Midbrain (tissue), 1 donor: ENCODE data around the gene PCDHGB1.
A peak's percentile ranks its signal among the peaks of the same experiment; 100 is the strongest.
"Not testable (repeated sequence)": the region's sequence is repeated elsewhere in the genome, so short reads cannot be mapped to it uniquely, and the experiment has no call there.

Experiments used
- DNase-seq: peaks from one replicate; lab custom pipeline; 2025; lab: John Stamatoyannopoulos, UW

Gene PCDHGB1

GRCh38 chr5:141349917-141350619, at the start of gene PCDHGB1:
PCDHGB1 (plus strand) TSS chr5:141350099; CDS start chr5:141350261, 162 bp downstream.
- peak; percentile 9 for DNase-seq

GRCh38 chr5:141303756-141304155, 46.1 kb upstream of the PCDHGB1 start, which contains the start of gene SLC25A2:
SLC25A2 (minus strand) TSS chr5:141304049; CDS start chr5:141303865, 184 bp downstream.
- DNase-seq, result no peak

GRCh38 chr5:141306630-141307029, 43.3 kb upstream of the PCDHGB1 start:
- no peak for DNase-seq

- no peak for DNase-seq
Measured at GRCh38 chr5:141313711-141314110, 36.2 kb upstream of the PCDHGB1 start.

GRCh38 chr5:141316963-141317362, 32.9 kb upstream of the PCDHGB1 start:
- not testable (repeated sequence) for DNase-seq

GRCh38 chr5:141319202-141319601, 30.7 kb upstream of the PCDHGB1 start:
- no peak for DNase-seq

- no peak for DNase-seq
Measured at GRCh38 chr5:141319699-141320098, 30.2 kb upstream of the PCDHGB1 start.

- DNase-seq, result peak; percentile 93
Measured at GRCh38 chr5:141320225-141321169, 29.4 kb upstream of the PCDHGB1 start, which contains the start of gene TAF7. TAF7 (minus strand) TSS chr5:141320784; CDS start chr5:141320044, 740 bp downstream.

GRCh38 chr5:141322261-141322660, 27.6 kb upstream of the PCDHGB1 start:
- DNase-seq, result no peak

GRCh38 chr5:141326088-141326854, 23.6 kb upstream of the PCDHGB1 start:
- DNase-seq, result peak; percentile 64

- no peak for DNase-seq
Measured at GRCh38 chr5:141328231-141328630, 21.7 kb upstream of the PCDHGB1 start.

- no peak for DNase-seq
Measured at GRCh38 chr5:141330299-141331080, 19.4 kb upstream of the PCDHGB1 start, which contains the start of gene PCDHGA1. PCDHGA1 (plus strand) TSS chr5:141330514.

- DNase-seq, result not testable (repeated sequence)
Measured at GRCh38 chr5:141332571-141332970, 17.3 kb upstream of the PCDHGB1 start.

- DNase-seq, result no peak
Measured at GRCh38 chr5:141338538-141339306, 11.2 kb upstream of the PCDHGB1 start, which contains the start of gene PCDHGA2. PCDHGA2 (plus strand) TSS chr5:141338760.

GRCh38 chr5:141340781-141341354, 9.0 kb upstream of the PCDHGB1 start:
- not testable (repeated sequence) for DNase-seq

GRCh38 chr5:141342773-141343172, 7.1 kb upstream of the PCDHGB1 start:
- DNase-seq, result no peak

- no peak for DNase-seq
Measured at GRCh38 chr5:141343242-141343952, 6.5 kb upstream of the PCDHGB1 start, which contains the start of gene PCDHGA3. PCDHGA3 (plus strand) TSS chr5:141343829; CDS start chr5:141344034, 205 bp downstream.

GRCh38 chr5:141343953-141344463, 5.9 kb upstream of the PCDHGB1 start:
- DNase-seq, result no peak

GRCh38 chr5:141345327-141345726, 4.6 kb upstream of the PCDHGB1 start:
- DNase-seq, result no peak
